GM18502 (cell line): ENCODE data around the gene SLC32A1.

Source experiments
- ATAC-seq: cut with Tn5 transposase; IDR thresholded peaks from one replicate; pipeline ENCODE4 v1.9.1; 2021; ENCODE audit warnings: mild to moderate bottlenecking; ENCODE audit not compliant: unreplicated experiment, poor library complexity

The SLC32A1 gene

DNA sequence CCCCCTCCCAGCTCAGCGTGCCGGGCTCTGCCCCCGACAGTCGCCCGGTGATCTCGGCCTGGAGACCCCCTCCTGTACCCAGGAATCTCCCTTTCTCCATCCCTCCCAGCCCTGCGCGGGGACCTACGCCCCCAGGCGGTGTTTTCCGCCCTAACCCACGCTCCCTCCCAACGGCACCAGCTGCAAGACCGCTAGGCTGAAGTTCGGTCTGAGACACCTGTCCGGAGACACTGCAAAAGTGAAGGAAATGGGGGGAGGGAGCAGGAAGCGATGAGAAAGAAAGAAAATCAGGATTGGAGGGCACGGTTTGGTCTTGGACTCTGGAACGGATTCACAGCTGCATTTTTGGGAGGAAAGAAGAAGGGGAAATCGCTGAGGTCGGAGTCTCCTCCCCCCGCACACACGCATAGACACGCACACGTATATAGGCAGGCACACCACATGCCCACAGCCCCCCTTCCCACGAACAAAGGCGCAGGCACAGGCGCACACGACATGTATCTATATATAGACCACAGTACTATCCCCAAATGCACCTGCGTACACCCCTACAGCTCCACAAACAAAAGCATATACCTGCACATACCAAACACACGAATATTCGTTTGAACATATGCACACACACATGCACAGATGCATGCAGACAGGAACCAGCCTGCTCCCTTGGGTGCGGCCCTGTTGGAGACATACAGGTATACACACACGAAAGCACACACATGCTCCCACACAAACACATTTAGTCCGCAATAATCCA lies 1.0 kb downstream of the SLC32A1 start:
- ATAC-seq = no peak

DNA sequence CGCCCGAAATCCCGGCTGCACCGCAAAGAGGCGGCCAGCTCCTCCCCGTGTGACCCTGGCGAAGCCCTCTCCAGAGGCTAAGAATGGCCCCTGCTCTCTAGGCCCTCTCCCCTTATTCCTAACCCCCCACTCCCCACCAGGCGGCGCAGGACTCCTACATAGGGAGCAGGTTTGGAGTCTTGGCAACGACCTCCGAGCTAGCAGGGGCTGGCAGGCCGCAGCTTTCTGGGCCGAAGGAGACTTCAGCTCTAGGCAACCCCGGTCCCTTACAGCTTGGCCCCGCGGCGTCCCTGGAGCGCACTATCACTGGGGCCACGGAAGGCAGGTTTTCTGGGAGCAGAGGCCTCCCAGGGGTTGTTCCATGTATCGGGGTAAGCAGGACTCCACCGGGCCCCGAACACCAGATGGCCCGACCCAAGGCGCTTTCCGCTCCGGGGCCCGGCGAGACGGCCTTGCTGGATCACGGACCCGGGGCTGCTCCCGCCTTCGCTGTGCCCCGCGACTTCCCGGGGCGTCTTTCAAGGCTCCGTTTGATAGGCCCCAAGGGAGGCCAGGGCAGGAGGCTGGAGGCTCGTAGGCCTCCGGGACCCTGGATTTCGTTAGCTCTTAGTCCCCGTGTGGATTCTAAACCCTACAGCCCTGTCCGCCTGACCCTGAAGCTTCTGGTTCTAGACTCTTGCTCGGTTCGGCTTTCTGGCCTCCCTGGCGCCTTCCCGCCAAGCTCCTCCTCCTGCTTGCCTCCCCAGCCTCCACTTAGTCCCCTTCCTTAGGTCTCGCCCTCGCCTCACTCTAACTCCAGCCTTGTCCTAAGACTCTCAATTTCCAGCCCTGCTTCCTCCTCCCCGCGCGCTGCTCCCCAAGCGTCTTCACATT lies 1.9 kb downstream of the SLC32A1 start:
- no peak for ATAC-seq

DNA sequence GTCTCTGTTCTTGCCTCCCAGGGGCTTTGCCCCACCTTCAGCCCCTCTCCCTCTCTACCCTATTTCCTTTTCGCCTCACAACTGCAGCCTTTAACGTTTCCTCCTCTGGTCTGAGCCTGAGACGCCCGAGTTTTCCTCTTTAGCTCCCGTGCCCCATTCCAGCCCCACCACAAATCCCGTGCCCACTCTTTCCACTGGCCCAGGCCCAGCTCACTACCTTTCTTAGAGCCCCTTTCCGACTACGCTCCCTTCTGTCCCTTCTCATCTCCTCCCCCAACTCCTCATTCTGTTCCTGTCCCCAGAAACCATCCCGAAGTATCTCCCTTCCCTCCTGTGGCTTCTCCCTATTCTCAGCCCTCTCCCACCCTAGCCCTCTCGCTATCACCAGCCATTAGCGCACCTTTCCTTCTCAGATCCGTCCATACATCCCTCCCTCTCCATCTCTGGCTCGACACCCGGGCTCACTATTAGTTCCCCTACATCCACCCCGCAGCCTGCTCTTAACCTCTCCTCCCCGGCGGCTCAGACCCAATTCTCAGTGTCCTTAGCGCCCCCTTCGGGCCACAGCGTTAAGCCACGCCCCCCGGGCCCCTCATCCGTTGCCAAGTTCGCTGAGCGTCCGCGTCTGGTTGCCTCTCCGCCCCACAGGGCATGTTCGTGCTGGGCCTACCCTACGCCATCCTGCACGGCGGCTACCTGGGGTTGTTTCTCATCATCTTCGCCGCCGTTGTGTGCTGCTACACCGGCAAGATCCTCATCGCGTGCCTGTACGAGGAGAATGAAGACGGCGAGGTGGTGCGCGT lies 2.7 kb downstream of the SLC32A1 start:
- no peak for ATAC-seq

DNA sequence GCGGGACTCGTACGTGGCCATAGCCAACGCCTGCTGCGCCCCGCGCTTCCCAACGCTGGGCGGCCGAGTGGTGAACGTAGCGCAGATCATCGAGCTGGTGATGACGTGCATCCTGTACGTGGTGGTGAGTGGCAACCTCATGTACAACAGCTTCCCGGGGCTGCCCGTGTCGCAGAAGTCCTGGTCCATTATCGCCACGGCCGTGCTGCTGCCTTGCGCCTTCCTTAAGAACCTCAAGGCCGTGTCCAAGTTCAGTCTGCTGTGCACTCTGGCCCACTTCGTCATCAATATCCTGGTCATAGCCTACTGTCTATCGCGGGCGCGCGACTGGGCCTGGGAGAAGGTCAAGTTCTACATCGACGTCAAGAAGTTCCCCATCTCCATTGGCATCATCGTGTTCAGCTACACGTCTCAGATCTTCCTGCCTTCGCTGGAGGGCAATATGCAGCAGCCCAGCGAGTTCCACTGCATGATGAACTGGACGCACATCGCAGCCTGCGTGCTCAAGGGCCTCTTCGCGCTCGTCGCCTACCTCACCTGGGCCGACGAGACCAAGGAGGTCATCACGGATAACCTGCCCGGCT lies 3.4 kb downstream of the SLC32A1 start:
- no peak for ATAC-seq

DNA sequence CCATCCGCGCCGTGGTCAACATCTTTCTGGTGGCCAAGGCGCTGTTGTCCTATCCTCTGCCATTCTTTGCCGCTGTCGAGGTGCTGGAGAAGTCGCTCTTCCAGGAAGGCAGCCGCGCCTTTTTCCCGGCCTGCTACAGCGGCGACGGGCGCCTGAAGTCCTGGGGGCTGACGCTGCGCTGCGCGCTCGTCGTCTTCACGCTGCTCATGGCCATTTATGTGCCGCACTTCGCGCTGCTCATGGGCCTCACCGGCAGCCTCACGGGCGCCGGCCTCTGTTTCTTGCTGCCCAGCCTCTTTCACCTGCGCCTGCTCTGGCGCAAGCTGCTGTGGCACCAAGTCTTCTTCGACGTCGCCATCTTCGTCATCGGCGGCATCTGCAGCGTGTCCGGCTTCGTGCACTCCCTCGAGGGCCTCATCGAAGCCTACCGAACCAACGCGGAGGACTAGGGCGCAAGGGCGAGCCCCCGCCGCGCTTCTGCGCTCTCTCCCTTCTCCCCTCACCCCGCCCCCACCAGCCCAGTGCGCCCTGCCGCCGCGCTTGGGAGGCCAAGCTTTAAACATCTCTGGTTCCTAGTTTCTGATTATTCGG lies 4.0 kb downstream of the SLC32A1 start:
- ATAC-seq = no peak

DNA sequence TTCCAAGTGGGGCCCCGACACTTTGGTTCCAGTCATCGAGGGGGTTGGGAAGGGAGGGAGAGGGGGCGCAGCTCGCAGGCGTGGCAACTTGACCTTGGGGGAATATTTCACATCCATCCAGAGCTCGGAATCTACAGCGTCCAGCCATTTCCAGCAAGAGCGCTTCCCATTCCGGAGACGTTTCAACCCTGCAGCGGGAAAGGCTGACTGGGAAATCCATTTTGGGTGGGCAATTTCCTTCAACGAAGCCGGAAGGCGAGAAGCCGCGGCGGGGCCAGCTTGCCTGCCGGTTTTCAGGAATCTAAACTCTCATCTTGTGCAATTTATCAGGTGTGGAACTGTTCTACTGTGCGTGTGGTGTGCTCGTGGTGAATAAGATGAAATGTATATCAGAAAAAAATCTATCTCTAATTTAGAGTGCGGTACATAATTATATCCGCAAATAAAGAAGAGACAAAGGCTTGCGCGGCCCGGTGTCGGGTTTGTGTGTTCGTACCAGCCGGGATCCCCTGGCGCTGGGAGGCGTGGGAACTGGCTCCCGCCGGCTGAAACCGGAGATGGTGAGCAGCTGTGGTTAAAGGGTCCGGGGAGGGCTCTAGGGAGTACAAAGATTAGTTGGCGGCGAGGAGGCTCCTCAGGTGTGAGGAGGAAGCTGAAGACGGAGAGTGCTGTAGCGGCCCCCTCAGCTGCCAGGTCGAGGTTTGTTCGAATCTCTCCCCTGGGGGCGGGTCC lies 4.8 kb downstream of the SLC32A1 start:
- ATAC-seq = no peak

DNA sequence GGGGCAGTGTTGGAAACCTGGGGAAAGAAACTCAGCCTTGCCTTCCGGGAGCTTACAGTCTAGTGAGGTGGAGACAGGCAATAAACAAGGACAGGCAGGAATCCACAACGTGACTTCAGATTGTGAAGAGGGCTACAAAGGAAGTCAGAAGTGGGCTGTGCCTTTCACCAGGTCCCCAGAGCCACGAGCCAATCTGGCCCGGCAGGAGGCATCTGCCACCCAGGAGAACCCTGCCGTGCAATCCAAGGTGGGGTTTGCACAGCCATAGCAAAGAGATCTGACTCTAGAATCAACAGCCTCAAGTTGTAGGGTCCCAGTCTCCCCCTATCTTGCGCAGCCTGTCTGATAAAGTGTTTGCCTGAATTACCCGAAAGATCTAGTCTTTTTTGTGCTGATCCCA lies 5.5 kb downstream of the SLC32A1 start:
- ATAC-seq = no peak

DNA sequence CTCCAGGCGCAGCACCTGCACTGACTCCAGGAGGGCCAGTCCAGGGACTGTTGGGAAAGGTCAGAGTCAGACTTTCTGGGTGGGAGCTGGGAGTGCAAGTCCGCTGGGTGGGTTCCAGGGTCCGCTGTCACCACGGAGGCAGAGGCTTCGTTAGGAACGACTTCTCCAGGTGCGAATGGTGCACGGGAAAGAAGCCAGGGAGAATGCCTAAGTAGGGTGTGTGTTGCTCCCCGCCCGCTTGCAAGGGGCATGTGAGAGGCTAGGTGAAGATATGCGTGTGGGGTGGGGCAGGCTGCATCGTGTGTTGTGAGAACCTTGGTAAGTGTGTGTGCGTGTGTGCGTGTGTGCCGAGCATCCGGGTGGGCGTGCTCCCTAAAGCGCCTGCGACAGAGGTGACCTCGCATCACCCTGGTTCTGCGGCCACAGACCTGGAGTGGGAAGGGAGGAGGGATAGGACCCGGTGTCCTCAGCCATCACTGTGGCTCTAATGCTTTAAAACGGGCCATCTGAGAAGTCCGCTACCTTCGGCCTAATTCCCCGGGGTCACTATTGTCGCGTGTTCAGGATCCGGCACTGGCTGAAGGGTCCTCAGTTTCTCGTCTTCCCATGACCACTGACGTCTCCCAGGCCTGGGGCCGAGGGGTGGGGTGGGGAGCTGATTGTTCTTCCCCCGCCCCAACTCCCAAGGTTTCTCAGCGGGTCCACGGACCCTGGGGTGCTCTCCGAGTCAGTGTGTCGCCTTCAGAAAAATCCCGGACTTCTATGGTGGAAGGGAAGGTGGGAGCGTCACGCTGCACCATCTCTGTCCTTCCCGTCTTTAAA lies 6.1 kb downstream of the SLC32A1 start:
- ATAC-seq = no peak

DNA sequence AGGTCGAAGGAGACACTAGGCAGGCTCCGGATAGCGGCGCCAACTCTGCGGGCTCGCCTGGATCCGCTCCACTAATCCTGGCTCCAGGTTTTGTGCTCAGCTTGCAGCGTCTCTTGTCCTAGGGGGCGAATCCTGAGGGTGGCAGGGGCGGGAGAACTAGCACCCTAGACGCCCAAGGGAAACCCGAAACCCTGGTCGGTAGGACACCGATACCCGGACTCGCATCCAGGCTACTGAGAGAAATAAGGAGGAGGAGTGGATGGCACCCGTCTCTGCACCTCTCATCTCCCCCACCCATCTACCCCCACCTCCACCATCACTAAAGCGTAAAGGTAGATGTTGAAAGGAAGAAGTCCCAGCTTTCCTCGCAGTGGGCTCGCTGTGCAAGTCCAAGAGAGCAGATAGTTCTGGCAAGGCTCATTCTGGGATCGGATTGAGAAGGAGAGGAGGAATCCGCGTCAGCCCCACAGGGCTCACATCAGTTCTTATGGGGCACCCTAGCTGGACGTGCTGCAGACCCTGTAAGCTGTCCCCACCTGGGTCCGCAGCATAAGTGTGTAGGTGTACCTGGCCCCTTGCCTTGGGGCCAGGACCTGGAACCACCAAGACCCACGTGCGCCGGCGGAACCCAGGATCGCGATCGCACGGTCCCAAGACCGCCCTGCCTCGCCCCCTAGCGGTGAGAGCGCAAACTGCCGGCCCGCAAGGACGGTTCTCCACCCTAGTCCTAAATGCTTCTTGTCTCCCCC lies 6.9 kb downstream of the SLC32A1 start:
- peak; percentile 60 for ATAC-seq

DNA sequence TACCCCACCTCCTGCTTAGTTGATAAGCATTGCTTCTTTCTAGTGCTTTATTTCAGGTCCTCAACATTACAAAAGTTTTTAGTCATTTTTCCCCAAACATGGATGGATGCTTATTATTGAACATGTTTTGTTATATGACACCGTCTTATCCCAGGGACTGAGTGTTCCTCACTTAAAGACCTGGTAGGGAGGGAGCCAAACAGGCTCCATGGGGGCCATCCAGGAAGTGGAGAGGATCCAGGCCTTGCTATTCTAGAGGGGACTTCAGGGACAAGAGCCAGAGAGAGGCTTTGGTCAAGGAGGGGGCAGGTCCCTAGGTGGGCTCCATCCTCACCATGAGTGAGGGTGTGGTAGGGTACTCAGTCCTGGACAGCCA lies 7.4 kb downstream of the SLC32A1 start:
- no peak for ATAC-seq

DNA sequence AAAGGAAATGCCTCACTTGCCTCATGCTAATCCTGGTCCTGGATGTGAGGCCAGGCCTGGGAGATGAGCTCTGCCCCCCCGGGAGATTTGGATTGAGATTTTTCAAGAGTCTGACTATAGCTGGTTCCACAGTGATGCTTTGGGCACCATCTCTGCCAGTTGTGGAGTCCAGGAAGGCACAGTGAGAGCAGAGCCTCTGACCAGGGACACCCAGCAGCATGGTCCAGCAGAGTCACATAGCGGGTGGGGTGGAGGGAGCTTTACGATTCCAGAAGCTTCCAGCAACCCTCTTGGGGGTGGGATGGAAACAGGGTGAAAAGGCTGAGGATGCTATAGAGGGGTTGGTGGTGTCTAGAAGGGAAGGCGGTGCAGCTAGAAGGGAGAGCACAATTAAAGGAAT lies 8.7 kb downstream of the SLC32A1 start:
- ATAC-seq = no peak

DNA sequence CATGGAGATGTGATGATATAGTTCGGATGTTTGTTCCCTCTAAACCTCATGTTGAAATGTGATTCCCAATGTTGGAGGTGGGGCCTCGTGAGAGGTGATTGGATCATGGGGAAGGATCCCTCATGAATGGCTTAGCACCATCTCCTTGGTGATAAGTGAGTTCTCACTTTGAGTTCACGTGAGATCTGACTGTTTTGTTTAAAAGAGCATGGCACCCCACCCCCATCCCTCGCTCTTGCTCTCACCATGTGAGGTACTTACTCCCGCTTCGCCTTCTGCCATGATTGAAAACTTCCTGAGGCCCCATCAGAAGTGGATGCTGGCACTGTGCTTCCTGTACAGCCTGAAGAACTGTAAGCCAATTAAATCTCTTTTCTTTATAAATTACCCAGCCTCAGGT lies 10.9 kb downstream of the SLC32A1 start:
- no peak for ATAC-seq

DNA sequence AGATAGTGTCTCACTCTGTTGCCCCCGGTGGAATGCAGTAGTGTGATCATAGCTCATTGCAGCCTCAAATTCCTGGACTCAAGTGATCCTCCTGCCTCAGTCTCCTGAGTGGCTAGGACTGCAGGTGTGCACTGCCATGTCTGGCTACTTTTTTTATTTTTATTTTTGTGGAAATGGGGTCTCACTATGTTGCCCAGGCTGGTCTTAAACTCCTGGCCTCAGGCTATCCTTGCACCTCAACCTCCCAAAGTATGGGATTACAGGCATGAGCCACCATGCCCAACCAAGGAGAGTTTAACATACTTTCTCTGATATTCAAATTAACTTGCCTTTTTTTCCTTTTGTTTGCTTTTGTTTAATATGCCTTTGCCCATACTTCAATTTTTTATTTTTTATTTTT lies 13.6 kb downstream of the SLC32A1 start:
- no peak for ATAC-seq

DNA sequence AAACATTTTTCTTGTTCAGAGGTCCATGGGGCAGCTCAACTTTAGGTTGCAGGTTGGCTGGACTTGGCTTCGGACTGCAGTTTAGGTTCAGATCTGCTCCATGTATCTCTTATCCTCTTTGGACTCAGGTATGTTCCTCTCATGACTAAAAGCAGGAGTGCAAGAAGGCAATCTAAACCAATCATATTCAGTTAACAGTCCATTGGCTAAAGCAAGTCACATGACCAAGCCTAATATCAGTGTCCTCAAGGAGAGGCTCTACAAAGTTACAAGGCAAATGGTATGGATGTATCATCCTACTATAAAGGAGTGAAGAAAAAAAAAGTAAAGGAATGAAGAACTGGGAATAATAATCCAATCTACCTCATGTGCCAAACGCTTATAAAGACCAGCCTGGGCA lies 21.5 kb downstream of the SLC32A1 start:
- no peak for ATAC-seq

DNA sequence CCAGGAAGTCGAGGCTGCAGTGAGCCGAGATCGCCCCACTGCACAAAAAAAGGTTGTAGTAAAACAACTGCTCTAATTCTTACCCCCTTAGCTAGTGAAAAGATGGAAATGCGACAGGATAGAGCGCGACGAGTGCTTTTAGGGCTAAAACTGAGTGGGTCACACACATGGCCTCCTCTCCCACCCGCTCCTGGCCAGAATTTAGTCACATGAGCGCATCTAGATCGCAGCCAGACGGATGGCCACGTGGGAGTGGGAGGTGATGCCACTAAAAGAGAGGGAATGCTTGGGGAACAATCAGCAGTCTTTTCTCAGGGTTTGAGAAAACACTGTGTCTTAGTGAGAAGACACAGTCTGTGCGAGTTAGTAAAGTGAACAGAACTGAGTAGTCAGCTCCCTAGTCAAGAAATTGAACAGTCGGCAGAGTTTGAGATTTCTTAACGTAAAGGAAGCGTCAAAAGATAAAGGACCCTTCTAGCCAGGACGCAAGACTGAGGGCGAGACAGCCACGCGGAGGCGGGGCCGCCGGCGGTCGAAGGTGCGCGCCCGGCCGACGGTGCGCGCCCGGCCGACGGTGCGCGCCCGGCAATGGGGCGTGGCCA lies 23.3 kb downstream of the SLC32A1 start:
- ATAC-seq = peak; percentile 1

DNA sequence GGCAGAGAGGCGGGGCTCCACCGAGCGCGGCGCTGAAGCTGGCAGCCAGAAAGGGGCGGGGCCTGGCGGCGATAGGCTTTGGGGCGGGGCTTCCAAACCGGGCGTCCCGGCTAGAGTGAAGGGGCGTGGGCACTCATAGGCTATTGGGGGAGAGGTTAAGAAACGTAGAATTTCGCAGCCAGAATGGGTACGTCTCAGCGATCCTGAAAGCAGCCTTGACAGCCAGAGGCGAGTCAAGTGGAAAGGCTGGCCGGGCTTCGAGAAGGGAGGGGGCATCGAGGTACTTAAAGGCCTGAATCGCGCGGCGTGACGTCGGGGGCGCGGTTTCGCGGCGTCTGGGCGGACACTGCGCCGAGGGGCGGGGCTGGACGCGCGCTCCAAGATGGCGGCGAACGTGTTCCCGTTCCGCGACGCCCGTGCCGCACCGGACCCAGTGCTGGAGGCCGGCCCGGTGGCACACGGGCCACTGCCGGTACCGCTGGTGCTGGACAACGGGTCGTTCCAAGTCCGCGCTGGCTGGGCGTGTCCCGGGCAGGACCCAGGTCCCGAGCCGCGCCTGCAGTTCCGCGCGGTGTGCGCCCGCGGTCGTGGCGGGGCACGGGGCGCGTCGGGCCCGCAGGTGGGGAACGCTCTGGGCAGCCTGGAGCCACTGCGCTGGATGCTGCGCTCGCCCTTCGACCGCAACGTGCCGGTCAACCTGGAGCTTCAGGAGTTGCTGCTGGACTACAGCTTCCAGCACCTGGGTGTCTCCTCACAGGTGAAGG lies 24.0 kb downstream of the SLC32A1 start, which contains the start of gene ACTR5:
Gene ACTR5 (plus strand): TSS at position 364 of the 764 bp plus-strand sequence. CDS start 19 bp downstream, at position 383.
- peak; percentile 86 for ATAC-seq

DNA sequence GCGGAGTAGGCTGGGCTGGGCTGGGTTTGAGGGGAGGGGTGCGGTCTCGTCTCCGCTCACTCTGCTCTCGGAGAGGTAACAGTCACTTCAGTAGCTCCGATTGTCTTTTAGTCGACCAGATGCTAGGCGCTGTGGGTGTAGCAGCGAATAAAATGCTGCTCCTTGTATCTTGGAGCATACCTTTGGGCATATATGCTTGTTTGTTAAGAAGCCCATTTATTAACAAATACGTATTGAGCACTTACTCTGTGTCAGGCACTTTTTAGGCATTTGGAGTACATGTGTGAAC lies 24.5 kb downstream of the SLC32A1 start:
- ATAC-seq = peak; percentile 42
